HG02623 (cell line): ENCODE data around the gene FAM98B.

Experiments
- ATAC-seq: cut with Tn5 transposase; IDR thresholded peaks from one replicate; pipeline ENCODE4 v1.9.1; 2021; ENCODE audit warnings: moderate library complexity; ENCODE audit not compliant: unreplicated experiment

Gene FAM98B

GRCh38 chr15:38536201-38536676 is 82.3 kb downstream of the FAM98B start:
- ATAC-seq = no peak
